ENCODE data around the gene HIP1.
"Not testable (repeated sequence)": the region's sequence is repeated elsewhere in the genome, so short reads cannot be mapped to it uniquely, and the experiment has no call there.

DNA sequence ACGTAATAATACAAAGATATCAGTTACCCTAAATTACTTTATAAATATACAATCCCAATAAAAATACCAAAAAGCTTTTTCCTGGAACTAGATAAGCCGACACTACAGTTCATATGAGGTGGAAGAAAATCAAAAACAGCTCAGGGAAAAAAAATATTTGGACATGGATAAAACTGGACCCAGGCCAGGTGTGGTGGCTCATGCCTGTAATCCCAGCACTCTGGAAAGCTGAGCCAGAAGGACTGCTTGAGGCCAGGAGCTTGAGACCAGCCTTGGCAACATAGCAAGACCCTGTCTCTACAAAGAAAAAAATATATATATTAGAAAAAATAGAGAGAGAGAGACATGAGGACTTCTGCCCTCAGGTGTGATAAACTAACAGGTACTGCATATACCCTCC, 219.9 kb downstream of the HIP1 start:
- not testable (repeated sequence) for TF ChIP-seq CTCF (IDR thresholded peaks at IDR 0.05); TCF7L2 (IDR thresholded peaks at IDR 0.05; ENCODE audit: low read depth, low read length); POLR2AphosphoS5 (IDR thresholded peaks at IDR 0.05; ENCODE audit: low read depth, low read length); REST (IDR thresholded peaks at IDR 0.05; ENCODE audit: insufficient read depth in 1 of 2, low read depth in 2 of 2, low read length in 1 of 2); SIN3A (IDR thresholded peaks at IDR 0.05; ENCODE audit: borderline replicate concordance, insufficient read depth, low read depth, low read length)
